Thoracic aorta (tissue), 2 donors: ENCODE data around the gene ETS2. TPM values are rescaled to one million over a fixed set of nuclear protein-coding genes. Genes with fewer than 3 reads are reported as not detected.

Experiments used
- ATAC-seq: fragments of 150-250 bp; one replicate; pipeline ENCODE4 v1.8.0; 2017; ENCODE audit warnings: low read depth; ENCODE audit not compliant: insufficient number of reproducible peaks, low FRiP score
- DNase-seq: peaks from one replicate; pipeline ENCODE4 v3.0.0-alpha.2; 2020; ENCODE audit warnings: low spot score
- H3K27ac ChIP-seq, 2 donors: fragments of 200-600 bp; sonication (generic); 1 replicate in 1 of 2; 2 replicates in 1 of 2; pipeline ENCODE4 v1.5.1; 2016; ENCODE audit warnings: mild to moderate bottlenecking in 2 of 2, moderate library complexity in 2 of 2
- H3K27me3 ChIP-seq: fragments of 200-600 bp; sonication (generic); replicated peaks from 2 replicates; pipeline ENCODE4 v1.6.0; 2016; ENCODE audit warnings: mild to moderate bottlenecking; ENCODE audit not compliant: insufficient read depth
- H3K36me3 ChIP-seq: fragments of 200-600 bp; sonication (generic); one replicate; pipeline ENCODE4 v1.5.1; 2016
- H3K4me1 ChIP-seq, 2 donors: fragments of 200-600 bp; sonication (generic); 1 replicate in 1 of 2; 2 replicates in 1 of 2; pipeline versions ENCODE4 v1.5.1 to v1.6.0; 2016; ENCODE audit warnings: low read depth in 2 of 2, mild to moderate bottlenecking in 1 of 2; ENCODE audit not compliant: control insufficient read depth in 1 of 2
- H3K4me3 ChIP-seq: fragments of 200-600 bp; sonication (generic); 2 replicates; pipeline ENCODE4 v1.5.1; 2016; ENCODE audit warnings: mild to moderate bottlenecking
- H3K9me3 ChIP-seq: fragments of 200-600 bp; sonication (generic); 2 replicates; pipeline ENCODE4 v1.5.1; 2016
- total RNA-seq, 2 donors: library from RNA; depleted of rRNA; stranded (reverse); fragments of >200 nt; gene quantifications; one replicate each; pipeline versions ENCODE4 v1.1.0 to v1.2.3, GENCODE V29; 2016
- TF ChIP-seq, protein P1 (sequence below): fragments of 200-600 bp; sonication (generic); IDR thresholded peaks from one replicate; pipeline ENCODE4 v1.5.1; 2019; ENCODE audit warnings: antibody characterized with exemption

Gene ETS2
- total RNA-seq, 2 donors from 2014 or later, result 120 to 226 TPM

DNA sequence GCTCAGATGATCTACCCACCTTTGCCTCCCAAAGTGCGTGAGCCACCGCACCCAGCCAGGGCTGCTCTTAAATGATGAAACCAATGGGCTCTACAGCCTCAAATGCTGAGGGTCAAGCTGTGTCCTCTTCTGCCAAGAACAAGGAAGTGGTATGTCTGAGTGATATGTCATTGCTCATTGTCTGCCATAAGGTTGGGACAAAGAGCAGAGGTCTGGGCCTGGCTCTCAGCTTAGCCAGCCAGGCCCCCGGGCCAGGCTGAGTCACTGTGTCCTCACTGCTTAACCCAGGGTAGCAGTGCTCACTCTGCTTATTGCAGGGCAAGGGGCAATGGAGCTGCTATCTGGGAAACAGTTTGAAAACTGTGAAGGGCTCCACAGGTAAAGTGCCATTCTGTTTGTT, 8.3 kb upstream of the ETS2 start:
- no peak overlapping the region for H3K27ac ChIP-seq
- no peaks in the 10 kb centered on the region for H3K36me3 ChIP-seq
- ATAC-seq (no peak), DNase-seq (no peak)
- H3K9me3 ChIP-seq, result no peaks in the 10 kb centered on the region
- no peaks in the 10 kb centered on the region for H3K27me3 ChIP-seq
- peaks cover 0 to 5% of the 10 kb centered on the region in 2 donors for H3K4me1 ChIP-seq
- TF ChIP-seq, protein P1, sequence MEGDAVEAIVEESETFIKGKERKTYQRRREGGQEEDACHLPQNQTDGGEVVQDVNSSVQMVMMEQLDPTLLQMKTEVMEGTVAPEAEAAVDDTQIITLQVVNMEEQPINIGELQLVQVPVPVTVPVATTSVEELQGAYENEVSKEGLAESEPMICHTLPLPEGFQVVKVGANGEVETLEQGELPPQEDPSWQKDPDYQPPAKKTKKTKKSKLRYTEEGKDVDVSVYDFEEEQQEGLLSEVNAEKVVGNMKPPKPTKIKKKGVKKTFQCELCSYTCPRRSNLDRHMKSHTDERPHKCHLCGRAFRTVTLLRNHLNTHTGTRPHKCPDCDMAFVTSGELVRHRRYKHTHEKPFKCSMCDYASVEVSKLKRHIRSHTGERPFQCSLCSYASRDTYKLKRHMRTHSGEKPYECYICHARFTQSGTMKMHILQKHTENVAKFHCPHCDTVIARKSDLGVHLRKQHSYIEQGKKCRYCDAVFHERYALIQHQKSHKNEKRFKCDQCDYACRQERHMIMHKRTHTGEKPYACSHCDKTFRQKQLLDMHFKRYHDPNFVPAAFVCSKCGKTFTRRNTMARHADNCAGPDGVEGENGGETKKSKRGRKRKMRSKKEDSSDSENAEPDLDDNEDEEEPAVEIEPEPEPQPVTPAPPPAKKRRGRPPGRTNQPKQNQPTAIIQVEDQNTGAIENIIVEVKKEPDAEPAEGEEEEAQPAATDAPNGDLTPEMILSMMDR, result no peak
- H3K4me3 ChIP-seq, result no peak overlapping the region

DNA sequence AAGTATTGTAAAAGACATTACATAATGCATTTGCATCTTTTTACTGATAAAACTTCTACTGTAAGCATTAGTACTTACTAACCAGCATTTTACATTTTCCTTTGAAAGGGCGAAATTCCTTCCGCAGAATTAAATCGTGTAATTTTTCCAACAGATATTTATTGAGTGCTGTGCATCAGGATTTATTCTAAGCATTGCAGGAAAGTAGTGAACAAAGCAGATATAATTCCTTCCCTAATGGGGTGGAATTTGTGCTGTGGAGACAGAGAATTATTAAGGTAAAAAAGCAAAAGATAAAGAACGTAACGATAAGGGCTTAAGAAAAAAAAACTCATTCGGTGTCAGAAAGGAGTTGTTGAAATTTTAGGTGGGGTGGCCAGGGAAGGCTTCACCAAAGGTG, 7.6 kb upstream of the ETS2 start:
- Histone ChIP-seq H3K9me3 (no peaks in the 10 kb centered on the region), H3K4me3 (no peak overlapping the region), H3K36me3 (no peaks in the 10 kb centered on the region), H3K27me3 (no peaks in the 10 kb centered on the region), H3K4me1 (peaks cover 0 to 5% of the 10 kb centered on the region in 2 donors), H3K27ac (no peak overlapping the region)
- ATAC-seq (no peak), DNase-seq (no peak)
- TF ChIP-seq, protein P1, result no peak

DNA sequence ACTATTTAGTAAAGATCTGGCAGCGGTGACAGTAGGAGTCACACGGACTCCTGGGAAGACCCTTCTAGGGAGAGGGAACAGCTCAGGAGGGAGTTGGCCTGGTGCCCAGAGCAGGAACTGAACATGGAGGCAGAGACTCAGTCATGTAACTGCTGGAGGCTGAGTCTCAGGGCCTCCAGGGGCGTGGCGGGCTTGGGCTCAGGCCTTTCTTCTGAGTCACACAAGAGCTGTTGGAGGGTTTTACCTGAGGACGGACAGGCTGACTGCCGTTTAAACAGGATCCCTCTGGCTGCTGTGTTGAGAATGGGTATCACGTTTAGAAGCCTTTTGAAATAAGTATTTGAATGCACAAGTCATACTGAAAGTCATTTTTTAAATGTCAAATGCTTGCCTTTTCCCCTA, 7.2 kb upstream of the ETS2 start:
- H3K4me3 ChIP-seq, result no peak overlapping the region
- no peak overlapping the region for H3K27ac ChIP-seq
- TF ChIP-seq, protein P1, result no peak
- no peaks in the 10 kb centered on the region for H3K9me3 ChIP-seq
- no peak for ATAC-seq
- H3K27me3 ChIP-seq, result no peaks in the 10 kb centered on the region
- DNase-seq, result no peak
- no peaks in the 10 kb centered on the region for H3K36me3 ChIP-seq
- H3K4me1 ChIP-seq, result peaks cover 0 to 5% of the 10 kb centered on the region in 2 donors

DNA sequence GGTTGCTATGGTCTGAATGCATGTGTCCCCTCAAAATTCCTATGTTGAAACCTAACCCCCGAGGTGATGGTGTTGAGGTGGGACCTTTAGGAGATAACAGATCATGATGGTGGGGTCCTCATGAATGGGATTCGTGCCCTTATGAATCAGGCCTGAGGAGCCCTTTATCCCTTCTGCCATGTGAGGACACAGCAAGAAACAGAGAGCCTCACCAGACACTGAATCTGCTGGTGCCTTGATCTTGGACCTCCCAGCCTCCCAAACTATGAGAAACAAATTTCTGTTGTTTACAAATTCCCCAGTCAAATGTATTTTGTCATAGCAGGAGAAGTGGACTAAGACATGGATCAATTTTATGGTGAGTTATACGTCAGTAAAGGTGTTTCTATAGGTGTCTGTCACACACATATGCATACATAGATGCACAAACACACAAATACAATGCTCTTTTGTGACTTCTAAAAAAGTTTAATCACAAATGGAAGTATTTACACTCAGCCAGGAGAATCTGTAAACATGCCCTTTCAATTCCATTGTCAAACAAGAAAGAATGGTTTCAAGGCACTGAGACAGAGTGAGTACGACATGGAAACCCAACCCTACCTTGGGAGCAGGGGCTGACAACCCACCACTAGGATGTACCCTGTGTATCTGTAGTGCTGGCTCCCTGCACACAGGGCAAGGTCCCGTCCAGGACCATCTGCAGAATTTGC, 5.5 kb upstream of the ETS2 start:
- ATAC-seq (no peak), DNase-seq (no peak)
- Histone ChIP-seq H3K4me1 (peaks cover 2 to 14% of the 10 kb centered on the region in 2 donors), H3K4me3 (no peak overlapping the region), H3K36me3 (no peaks in the 10 kb centered on the region), H3K27me3 (no peaks in the 10 kb centered on the region), H3K27ac (no peak overlapping the region), H3K9me3 (no peaks in the 10 kb centered on the region)
- TF ChIP-seq, protein P1, result no peak

DNA sequence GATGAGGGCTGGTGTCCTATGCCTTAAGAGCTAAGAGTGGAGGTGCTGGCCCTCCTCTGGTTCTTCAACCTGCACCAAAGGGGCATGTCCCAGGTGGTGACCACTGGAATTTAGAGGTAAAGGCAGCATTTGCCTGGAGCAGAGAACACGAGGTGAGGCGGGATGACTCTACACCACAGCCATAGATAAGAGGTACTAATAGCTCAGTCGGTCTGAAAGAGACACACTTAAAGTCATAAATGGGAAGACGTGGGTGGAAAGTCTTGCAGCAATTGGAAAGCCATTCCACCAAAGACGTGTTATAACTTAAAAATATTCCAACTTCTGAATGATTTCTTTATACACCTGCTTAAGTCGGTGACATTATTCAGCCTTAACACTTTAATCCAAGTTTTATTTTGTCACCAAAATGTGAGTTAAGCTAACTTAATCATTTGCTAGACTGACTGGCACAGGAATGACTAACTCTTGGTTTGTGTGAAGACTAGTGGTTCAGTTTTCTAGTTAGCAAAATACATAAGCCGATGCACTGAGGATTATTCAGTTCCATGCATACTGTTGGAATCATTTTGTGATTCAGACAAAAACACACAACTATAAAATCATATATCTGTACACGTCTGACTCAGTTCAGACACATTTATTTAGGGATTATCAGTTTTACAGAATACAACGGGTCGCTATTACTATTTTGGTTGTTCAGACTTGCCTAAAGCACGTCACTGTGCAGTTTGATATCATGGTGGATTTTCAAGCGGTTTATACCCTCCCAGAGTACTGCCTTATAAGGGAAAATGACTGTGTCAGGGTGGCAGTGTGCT, 4.6 kb upstream of the ETS2 start:
- H3K4me1 ChIP-seq, result peaks cover 2 to 14% of the 10 kb centered on the region in 2 donors
- H3K27me3 ChIP-seq, result no peaks in the 10 kb centered on the region
- ATAC-seq (no peak), DNase-seq (no peak)
- no peak overlapping the region for H3K27ac ChIP-seq
- TF ChIP-seq, protein P1, result no peak
- H3K9me3 ChIP-seq, result no peaks in the 10 kb centered on the region
- H3K4me3 ChIP-seq, result no peak overlapping the region
- no peaks in the 10 kb centered on the region for H3K36me3 ChIP-seq
